GM06990 (cell line): ENCODE data around the gene SLC6A17.

Source experiments
- DNase-seq: peaks from one replicate; pipeline ENCODE4 v3.0.0-alpha.2; 2011; ENCODE audit not compliant: insufficient read length; ENCODE audit errors: extremely low read depth
- H3K27me3 ChIP-seq: replicated peaks from 2 replicates; pipeline ENCODE4 v1.6.0; 2011; ENCODE audit warnings: low read length; ENCODE audit not compliant: control insufficient read depth, insufficient read depth
- H3K36me3 ChIP-seq: 2 replicates; pipeline ENCODE4 v1.5.1; 2011; ENCODE audit warnings: low read length; ENCODE audit not compliant: control insufficient read depth, insufficient read depth
- H3K4me3 ChIP-seq: replicated peaks from 2 replicates; pipeline ENCODE4 v1.5.1; 2011; ENCODE audit warnings: low read depth, mild to moderate bottlenecking, control low read depth, low read length
- TF ChIP-seq, protein P1 (sequence below): IDR thresholded peaks from 2 replicates; pipeline ENCODE4 v1.5.1; 2011; ENCODE audit warnings: low read length, control low read depth, mild to moderate bottlenecking, inconsistent platforms; ENCODE audit not compliant: insufficient read depth, poor library complexity, severe bottlenecking

The SLC6A17 gene

DNA sequence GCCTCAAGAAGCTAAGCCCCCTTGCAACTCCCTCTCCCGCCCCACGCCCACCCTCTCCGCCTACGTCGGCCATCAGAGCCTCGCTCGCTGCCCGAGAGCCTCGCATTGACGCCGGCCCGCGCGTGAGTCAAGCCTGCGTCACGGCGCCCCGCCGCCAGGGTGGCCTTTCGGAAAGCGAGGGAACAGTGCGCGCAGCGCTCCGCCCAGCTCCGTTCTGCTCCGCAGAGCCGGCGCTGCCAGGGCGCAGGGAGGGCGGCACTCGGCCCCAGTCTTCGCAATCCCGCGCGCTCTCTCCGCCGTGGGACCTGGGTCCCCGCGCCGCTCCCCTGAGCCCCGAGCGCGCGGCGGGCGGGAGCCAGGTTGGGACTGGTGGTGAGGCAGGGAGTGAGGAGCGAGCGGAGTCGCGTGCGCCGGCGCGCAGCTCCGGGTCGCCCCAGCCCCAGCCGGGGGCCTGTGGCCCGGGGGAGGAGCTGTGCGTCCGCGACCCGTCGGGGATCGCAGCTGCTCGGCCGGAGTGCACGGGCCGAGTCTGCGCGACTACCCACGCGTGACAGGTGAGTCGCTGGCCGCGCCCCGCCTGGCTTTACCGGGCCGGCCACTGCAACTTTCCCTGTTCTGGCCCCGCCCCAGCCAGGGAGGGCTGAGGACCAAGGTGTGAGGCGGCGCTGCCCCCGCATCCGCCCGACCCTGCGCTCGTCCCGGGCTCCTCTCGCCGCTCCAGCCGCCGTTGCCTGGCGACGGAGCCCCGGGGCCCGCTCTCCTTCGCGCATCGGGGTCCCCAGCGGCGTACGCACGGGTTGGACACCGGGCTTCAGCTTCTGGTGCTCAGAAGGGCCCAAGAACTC is at the start of gene SLC6A17:
Gene SLC6A17, plus strand, starts transcription at position 165 of the 845 bp plus-strand sequence. CDS start 16,436 bp downstream, outside the sequence.
- Histone ChIP-seq H3K36me3 (no peaks in the 10 kb centered on the region), H3K27me3 (peaks cover 4% of the 10 kb centered on the region), H3K4me3 (no peak within 1 kb of the TSS; the same call in 1 of the 2 replicates)
- DNase-seq: peak; percentile 20
- TF ChIP-seq, protein P1, sequence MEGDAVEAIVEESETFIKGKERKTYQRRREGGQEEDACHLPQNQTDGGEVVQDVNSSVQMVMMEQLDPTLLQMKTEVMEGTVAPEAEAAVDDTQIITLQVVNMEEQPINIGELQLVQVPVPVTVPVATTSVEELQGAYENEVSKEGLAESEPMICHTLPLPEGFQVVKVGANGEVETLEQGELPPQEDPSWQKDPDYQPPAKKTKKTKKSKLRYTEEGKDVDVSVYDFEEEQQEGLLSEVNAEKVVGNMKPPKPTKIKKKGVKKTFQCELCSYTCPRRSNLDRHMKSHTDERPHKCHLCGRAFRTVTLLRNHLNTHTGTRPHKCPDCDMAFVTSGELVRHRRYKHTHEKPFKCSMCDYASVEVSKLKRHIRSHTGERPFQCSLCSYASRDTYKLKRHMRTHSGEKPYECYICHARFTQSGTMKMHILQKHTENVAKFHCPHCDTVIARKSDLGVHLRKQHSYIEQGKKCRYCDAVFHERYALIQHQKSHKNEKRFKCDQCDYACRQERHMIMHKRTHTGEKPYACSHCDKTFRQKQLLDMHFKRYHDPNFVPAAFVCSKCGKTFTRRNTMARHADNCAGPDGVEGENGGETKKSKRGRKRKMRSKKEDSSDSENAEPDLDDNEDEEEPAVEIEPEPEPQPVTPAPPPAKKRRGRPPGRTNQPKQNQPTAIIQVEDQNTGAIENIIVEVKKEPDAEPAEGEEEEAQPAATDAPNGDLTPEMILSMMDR: no peak

DNA sequence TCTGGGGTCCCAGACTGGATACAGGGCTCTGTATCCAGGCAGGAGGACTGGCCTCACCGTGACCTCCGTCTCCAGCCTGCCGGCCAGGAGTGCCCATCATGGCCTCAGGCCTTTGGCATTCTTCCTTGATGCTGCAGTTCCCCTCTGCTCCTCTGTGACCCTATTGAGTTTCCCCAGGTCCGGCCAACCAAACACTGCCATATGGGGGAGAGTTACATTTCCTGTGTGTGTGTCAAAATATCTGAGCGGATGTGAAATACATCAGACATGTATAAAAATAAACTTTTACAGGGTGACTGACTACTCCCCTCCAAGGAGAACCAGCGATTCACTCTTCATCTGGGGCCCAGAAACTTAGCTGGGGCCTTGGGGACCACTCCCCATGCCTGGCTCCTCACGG is 48.2 kb upstream of the SLC6A17 start:
- peak; percentile 28 for DNase-seq
- TF ChIP-seq, protein P1: no peak
- H3K27me3 ChIP-seq: no peaks in the 10 kb centered on the region
- no peaks in the 10 kb centered on the region for H3K36me3 ChIP-seq
- no peak overlapping the region for H3K4me3 ChIP-seq

DNA sequence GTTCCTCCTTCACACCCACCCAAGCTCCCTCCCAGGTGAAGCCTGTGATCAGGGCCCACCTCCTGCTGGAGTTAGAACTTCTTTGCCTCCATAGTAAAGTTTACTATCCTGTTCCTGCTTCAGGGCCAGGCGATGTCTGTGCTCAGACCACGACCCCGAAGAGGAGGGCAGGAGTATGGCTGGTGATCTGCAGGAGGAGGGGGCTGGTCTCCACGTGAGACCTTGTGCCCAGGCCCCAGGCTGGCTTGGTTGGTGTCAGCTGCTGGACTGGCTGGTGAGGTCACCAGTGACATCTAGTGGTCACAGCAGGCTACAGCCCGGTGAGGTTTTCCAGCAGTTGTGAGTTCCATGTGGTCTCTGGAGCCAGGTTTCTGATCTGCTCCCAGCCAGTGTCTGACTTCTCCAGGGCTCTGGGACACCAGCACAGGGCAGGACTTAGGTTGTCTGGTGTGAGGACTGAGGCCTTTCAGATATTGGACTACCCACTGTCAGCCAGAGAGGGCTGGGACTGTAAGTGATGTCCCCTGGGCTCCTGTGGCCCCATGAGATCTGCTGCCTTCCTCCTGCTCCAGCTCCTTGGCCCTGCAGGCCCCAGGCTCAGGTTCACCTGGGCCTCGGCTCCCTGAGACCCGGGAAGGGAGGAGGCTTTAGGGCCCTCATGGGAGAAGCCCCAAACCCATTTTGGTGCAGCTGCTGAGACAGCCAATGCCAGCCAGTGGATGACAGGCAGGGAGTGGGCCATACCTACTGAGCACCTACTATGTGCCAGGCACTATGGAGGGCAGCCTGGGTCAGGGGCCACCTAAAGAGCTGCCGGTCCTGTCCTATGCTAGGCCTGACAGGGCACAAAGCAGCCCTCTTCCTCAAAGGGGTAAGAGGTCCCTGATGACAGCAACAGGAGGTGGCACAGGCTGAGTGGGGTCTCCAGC is 44.0 kb upstream of the SLC6A17 start:
- Histone ChIP-seq H3K4me3 (no peak overlapping the region), H3K27me3 (no peaks in the 10 kb centered on the region), H3K36me3 (no peaks in the 10 kb centered on the region)
- DNase-seq: peak; percentile 32
- TF ChIP-seq, protein P1: peak; percentile 92

DNA sequence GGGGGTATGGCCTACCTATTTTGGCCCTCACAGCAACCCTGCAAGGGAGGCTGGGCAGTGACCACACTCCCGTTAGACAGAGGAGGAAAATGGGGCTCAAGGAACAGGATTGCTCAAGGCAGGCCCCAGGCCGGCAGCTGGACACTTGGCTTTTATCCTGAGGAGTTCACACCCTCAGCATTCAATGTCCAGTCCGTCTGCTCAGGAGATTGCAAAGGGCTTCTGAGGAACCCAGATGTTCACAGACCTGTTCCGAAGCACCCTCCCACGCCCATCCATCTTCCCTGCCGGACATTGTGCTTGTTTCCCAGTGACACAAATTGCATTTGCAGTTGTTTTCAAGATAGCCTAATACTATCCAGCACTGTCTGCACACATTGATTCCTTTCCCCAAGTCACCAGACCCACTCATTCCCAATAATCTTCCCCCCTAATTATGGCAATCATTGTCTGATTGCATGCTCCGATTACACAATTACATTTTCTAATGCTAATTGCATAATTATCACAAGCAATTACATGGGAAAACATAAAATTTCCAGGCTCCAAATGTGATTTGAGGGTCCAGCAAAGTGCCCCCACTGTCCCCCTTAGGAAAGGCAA is 42.3 kb upstream of the SLC6A17 start:
- Histone ChIP-seq H3K36me3 (no peaks in the 10 kb centered on the region), H3K27me3 (peaks cover 2% of the 10 kb centered on the region; the same call in 1 of the 2 replicates), H3K4me3 (no peak overlapping the region)
- DNase-seq: no peak
- TF ChIP-seq, protein P1: no peak

DNA sequence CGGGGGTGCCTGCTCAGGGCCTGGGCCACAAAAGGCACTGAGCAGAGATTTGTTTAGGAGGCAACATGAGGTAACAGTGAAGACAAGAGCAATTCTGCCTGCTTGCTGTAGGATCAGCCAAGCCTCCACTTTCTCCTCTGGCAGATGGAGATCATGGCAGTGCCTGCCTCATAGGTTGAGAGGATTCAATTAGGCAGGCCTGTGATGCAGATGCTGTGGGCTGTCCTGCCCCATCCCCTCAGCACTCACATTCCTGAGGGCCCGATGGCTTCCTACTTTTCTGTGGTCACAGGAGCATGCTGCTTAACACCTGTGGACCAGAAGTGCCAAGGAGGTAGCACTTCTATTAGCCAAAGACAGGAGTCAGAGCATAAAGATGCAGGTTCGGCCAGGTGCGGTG is 39.2 kb upstream of the SLC6A17 start:
- no peak for DNase-seq
- TF ChIP-seq, protein P1: no peak
- H3K27me3 ChIP-seq: peaks cover 9% of the 10 kb centered on the region
- no peaks in the 10 kb centered on the region for H3K36me3 ChIP-seq
- no peak overlapping the region for H3K4me3 ChIP-seq
